NB4 (cell line): Measurements from ENCODE around the gene TNIP3.

Experiments
- DNase-seq: peaks from one replicate; pipeline ENCODE4 v3.0.0; 2010; ENCODE audit warnings: low read depth
- H3K4me3 ChIP-seq: one replicate; pipeline ENCODE4 v1.5.1; 2011; ENCODE audit warnings: mild to moderate bottlenecking, low read depth, low read length, moderate library complexity
- CTCF ChIP-seq: IDR thresholded peaks from one replicate; pipeline ENCODE4 v1.5.1; 2012; ENCODE audit warnings: low read depth, low read length
- MAX ChIP-seq: IDR thresholded peaks from 2 replicates; pipeline ENCODE4 v1.6.1; 2011; ENCODE audit warnings: low read depth, low read length
- MYC ChIP-seq: IDR thresholded peaks from 2 replicates; pipeline ENCODE4 v1.6.1; 2011; ENCODE audit warnings: low read depth, low read length
- POLR2A ChIP-seq: IDR thresholded peaks from 2 replicates; pipeline ENCODE4 v1.6.1; 2011; ENCODE audit warnings: mild to moderate bottlenecking; ENCODE audit not compliant: insufficient read length; ENCODE audit errors: extremely low read depth

Gene TNIP3

GRCh38 chr4:121191361-121191760 lies 27.2 kb upstream of the TNIP3 start:
- H3K4me3 ChIP-seq = no peak overlapping the region
- TF ChIP-seq CTCF (no peak), MYC (no peak), POLR2A (no peak), MAX (no peak)
- DNase-seq = no peak

GRCh38 chr4:121190389-121190788 lies 26.3 kb upstream of the TNIP3 start:
- H3K4me3 ChIP-seq = no peak overlapping the region
- DNase-seq = no peak
- TF ChIP-seq POLR2A = no peak
- TF ChIP-seq MAX = no peak
- TF ChIP-seq CTCF = no peak
- TF ChIP-seq MYC = no peak

GRCh38 chr4:121189326-121190215 lies 25.4 kb upstream of the TNIP3 start:
- peak; percentile 58 for DNase-seq
- no peak overlapping the region for H3K4me3 ChIP-seq
- TF ChIP-seq MYC = no peak
- TF ChIP-seq CTCF = no peak
- no peak for TF ChIP-seq MAX
- no peak for TF ChIP-seq POLR2A

- TF ChIP-seq MYC = no peak
- TF ChIP-seq CTCF = no peak
- TF ChIP-seq POLR2A = no peak
- TF ChIP-seq MAX = no peak
- H3K4me3 ChIP-seq = no peak overlapping the region
- DNase-seq = no peak
Measured at GRCh38 chr4:121187206-121187605, 23.1 kb upstream of the TNIP3 start.

GRCh38 chr4:121185960-121186359 lies 21.8 kb upstream of the TNIP3 start:
- H3K4me3 ChIP-seq = no peak overlapping the region
- no peak for TF ChIP-seq MAX
- DNase-seq = peak; percentile 87

- TF ChIP-seq MAX (no peak), MYC (no peak), POLR2A (no peak), CTCF (no peak)
- no peak for DNase-seq
Measured at GRCh38 chr4:121183989-121184388, 19.9 kb upstream of the TNIP3 start.

More at GRCh38 chr4:121183989-121184388, 19.9 kb upstream of the TNIP3 start:
- no peak overlapping the region for H3K4me3 ChIP-seq
